ENCODE results near the gene HCLS1.

- TF ChIP-seq CTCF (IDR thresholded peaks at IDR 0.05) (no peak), EP300 (IDR thresholded peaks at IDR 0.05) (no peak), POLR2AphosphoS5 (IDR thresholded peaks at IDR 0.05) (no peak), POLR2A (IDR thresholded peaks at IDR 0.05) (no peak)
Observed at GRCh38 chr3:121670676-121671075, 10.0 kb upstream of the HCLS1 start.
